ENCODE data around the gene CLUH.
"Not testable (repeated sequence)": the region's sequence is repeated elsewhere in the genome, so short reads cannot be mapped to it uniquely, and the experiment has no call there.

The CLUH gene

GRCh38 chr17:2655546-2655945 is 56.0 kb downstream of the CLUH start:
- H3K4me3 ChIP-seq (ENCODE audit: low read depth, low read length): no peak overlapping the region
- TF ChIP-seq POLR2A (IDR thresholded peaks at IDR 0.05; ENCODE audit: extremely low read depth, insufficient read length) (no peak), CTCF (IDR thresholded peaks at IDR 0.05; ENCODE audit: low read depth, low read length) (no peak), MAX (IDR thresholded peaks at IDR 0.05; ENCODE audit: low read depth, low read length) (no peak), MYC (IDR thresholded peaks at IDR 0.05; ENCODE audit: low read depth, low read length) (no peak)
- DNase-seq (ENCODE audit: low read depth): no peak

- not testable (repeated sequence) for H3K4me3 ChIP-seq (ENCODE audit: low read depth, low read length); DNase-seq (ENCODE audit: low read depth)
These were observed 58.7 kb downstream of the CLUH start for GRCh38 chr17:2652911-2653310.

GRCh38 chr17:2649191-2649590 is 62.4 kb downstream of the CLUH start:
- DNase-seq (ENCODE audit: low read depth): no peak
- H3K4me3 ChIP-seq (ENCODE audit: low read depth, low read length): no peak overlapping the region
- TF ChIP-seq MAX (IDR thresholded peaks at IDR 0.05; ENCODE audit: low read depth, low read length) (no peak), POLR2A (IDR thresholded peaks at IDR 0.05; ENCODE audit: extremely low read depth, insufficient read length) (no peak), CTCF (IDR thresholded peaks at IDR 0.05; ENCODE audit: low read depth, low read length) (no peak), MYC (IDR thresholded peaks at IDR 0.05; ENCODE audit: low read depth, low read length) (no peak)

GRCh38 chr17:2647957-2648356 is 63.6 kb downstream of the CLUH start:
- no peak for TF ChIP-seq CTCF (IDR thresholded peaks at IDR 0.05; ENCODE audit: low read depth, low read length)
- TF ChIP-seq MAX (IDR thresholded peaks at IDR 0.05; ENCODE audit: low read depth, low read length): no peak
- H3K4me3 ChIP-seq (ENCODE audit: low read depth, low read length): no peak overlapping the region
- no peak for DNase-seq (ENCODE audit: low read depth)

- no peak for DNase-seq (ENCODE audit: low read depth)
- TF ChIP-seq MYC (IDR thresholded peaks at IDR 0.05; ENCODE audit: low read depth, low read length): no peak
- H3K4me3 ChIP-seq (ENCODE audit: low read depth, low read length): no peak overlapping the region
These were observed 66.6 kb downstream of the CLUH start for GRCh38 chr17:2644971-2645370.

All from NB4 (cell line).